Cerebellar cortex (tissue), 1 donor: ENCODE data around the gene LRTM2.

Experiments used
- DNase-seq: peaks from one replicate; pipeline ENCODE4 v3.0.0-alpha.2; 2015; ENCODE audit warnings: low spot score

The LRTM2 gene

DNA sequence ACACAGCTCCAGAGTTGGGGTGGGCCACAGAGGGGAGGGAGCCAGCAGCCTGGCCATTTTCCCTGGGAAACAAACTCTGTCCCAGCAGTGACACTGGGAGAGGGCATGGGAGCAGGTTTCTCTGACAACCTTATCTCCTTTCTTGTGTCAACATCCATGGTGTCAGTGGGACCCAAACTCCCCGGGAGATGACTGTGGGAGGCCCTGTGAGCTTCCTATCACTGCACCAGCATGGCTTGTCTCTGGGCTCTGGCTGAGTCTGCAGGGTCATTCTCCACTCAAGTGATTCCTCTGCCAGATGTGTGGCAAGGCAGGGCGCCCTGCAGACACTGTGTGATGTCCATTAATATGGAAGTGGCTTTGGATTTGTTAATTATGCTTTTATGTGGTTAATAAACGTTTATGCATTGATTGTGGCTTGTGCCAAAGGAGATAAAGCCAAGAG, 10.1 kb downstream of the LRTM2 start:
- DNase-seq = no peak

DNA sequence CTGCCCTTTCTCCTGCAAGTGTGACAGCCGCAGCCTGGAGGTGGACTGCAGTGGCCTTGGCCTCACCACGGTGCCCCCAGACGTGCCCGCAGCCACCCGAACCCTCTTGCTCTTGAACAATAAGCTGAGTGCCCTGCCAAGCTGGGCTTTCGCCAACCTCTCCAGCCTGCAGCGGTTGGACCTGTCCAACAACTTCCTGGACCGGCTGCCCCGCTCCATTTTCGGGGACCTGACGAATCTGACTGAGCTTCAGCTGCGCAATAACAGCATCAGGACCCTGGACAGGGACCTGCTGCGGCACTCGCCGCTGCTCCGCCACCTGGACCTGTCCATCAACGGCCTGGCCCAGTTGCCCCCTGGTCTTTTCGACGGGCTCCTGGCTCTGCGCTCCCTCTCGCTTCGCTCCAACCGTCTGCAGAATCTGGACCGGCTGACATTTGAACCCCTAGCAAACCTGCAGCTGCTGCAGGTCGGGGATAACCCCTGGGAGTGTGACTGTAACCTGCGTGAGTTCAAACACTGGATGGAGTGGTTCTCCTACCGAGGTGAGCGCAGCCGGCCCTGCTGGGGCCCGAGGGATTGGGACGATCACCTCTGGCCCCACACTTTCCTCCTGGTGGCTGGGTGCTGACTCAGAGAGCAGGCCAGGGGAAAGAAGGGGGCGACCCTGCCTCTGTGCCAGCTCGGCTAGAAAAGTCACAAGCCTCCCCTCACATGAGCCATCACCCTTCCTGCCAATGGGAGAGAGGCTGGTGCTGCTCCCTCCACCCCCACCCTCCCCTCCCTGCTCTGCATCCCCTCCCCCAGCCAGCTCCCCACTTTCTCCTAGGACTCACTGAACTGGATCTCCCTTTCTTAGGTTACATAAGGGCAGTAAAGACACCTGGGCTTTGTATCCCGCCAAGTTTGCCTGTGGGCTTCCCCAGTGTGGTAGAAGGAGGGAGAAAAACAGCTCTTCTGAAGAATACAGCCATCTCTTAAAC, 10.9 kb downstream of the LRTM2 start:
- no peak for DNase-seq

DNA sequence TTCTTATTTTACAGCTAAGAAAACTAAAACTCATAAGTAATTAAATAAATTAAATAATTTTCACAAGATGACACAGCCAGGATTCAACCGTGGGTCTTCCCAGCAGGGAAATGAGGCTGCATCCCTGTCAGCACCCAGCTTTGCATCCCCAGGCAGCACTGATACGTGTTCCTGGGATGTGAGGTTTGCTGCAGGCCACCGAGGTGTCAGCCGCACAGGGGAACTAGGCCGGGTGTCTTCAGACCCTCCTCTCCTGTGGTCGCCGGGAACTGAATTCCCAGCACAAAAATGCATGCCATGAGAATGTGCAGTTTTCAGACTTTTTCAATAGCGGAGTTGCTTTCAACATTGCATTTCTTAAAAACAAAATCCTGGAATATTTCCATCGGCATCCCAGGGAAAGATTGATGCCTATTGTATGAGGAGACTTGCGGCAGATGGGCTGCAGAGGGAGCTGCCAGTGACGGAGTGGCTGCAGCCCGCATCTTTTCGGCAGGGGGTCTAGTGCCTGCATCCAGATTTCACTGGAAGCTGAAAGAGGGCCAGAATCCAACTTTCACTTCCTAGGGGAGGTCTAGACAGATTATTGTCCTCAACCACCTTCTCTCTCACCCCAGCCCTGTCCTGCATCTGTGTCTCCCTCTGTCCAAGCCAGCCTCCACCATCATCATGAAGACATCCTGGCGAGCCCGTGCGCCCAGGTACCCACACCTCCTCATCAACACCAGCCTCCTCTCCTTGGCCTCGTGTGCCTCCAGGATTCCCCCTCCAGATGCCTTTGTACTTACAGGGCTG, 12.6 kb downstream of the LRTM2 start:
- DNase-seq = no peak

DNA sequence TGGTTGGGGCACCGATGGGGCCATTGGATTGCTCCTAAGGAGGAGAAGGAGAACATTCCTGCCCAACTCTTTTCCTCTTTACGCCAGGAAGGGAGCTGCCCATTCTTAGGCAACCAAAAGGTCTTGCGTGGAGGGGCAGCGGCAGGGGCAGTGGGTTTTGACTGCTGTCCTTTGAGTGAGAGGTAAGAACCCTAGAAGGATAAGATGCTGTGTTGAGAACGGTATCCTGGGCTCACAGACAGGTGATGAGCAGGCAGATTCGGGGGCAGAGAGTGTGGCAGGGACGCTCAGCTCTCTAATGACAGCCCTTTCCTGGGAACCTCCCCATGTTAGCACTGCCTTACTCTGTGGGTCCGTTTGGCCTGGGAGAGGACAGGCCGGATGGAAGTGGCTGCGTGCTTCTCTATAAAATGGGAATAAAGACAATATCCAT, 13.2 kb downstream of the LRTM2 start:
- no peak for DNase-seq

DNA sequence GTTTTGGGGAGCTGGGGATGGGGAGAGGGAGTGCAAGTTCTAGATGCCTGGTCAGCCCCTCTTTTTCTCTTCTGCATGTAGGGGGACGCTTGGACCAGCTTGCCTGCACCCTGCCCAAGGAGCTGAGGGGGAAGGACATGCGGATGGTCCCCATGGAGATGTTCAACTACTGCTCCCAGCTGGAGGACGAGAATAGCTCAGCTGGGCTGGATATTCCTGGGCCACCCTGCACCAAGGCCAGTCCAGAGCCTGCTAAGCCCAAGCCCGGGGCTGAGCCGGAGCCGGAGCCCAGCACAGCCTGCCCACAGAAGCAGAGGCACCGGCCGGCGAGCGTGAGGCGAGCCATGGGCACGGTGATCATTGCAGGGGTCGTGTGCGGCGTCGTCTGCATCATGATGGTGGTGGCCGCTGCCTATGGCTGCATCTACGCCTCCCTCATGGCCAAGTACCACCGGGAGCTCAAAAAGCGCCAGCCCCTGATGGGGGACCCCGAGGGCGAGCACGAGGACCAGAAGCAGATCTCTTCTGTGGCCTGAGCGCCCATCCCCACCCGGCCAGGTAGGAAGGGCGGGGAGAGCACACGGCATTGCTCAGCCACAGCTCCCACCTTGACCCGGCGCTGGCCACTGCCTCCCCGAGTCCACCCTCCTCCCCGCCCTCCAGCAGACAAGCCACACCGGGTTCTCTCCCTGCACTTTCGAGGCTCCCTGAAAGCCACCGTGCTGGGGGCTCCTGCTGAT, 14.0 kb downstream of the LRTM2 start:
- DNase-seq = no peak

DNA sequence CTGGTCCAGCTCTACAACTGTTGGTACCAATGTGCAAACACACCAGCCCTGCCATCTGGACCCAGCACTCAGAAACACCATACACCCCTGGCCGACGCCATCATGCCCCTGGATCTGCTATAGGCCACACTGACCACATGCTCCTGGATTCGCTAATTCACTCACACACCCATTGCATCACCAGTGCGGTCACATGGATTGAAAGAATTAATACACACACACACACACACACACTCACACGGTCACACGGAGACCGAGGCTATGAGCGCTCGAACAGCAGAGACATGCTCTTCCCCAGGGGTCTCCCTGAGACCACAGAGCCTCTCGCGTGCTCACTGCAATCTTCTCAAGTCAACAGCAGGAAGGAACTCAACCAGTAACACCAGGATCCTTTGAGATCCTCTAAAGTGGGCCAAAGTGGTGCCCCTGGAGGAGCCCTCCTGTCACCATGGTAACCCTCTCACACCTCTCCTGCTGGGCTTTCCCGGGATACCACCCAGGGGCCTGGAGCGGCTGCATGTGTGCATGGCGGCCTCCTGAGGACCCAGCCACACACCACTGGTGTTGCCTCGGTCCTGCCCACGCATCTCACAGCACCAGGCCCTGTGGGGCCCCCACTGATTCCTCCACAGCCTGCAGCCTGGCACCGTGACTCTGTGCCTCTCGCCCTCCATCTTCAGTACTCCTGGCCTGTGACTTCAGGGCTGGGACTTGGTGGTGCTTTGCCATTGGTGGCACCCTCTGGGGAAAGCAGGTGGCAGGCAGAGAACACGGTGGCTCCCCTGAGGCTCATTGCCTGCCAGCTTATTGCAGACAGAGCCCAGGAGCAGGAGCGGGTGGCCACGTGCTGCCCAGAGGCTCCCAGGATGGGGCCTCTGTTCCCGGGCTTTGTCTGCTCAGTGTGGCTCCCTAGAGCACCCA, 15.1 kb downstream of the LRTM2 start:
- DNase-seq = no peak

DNA sequence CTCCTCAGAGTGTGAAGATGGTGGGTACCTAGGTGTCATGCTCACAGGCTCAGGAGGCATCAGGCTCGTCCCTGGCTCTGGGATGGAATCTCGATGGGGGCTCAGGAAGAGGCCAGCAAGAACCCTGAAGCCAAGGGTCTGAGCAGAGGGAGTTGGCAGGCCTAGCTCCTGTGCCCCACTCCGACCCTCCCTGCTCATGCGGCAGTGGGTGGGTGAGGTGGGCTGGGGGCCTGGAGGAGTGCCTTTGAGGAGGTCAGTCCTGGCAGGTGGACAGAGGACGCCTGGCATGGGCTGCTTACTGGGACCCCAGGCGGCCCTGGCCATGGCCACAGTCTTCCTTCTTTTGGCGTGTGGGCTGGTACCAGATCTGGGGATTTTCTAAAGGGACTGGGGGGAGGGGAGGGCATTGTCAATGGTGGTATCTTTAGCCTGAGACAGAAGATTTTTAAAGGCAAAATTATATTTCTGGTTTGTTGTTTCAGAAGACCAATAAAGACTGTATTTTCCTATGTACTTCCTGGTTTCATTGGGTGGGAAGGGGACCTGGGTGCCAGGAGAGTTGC, 16.0 kb downstream of the LRTM2 start:
- no peak for DNase-seq

DNA sequence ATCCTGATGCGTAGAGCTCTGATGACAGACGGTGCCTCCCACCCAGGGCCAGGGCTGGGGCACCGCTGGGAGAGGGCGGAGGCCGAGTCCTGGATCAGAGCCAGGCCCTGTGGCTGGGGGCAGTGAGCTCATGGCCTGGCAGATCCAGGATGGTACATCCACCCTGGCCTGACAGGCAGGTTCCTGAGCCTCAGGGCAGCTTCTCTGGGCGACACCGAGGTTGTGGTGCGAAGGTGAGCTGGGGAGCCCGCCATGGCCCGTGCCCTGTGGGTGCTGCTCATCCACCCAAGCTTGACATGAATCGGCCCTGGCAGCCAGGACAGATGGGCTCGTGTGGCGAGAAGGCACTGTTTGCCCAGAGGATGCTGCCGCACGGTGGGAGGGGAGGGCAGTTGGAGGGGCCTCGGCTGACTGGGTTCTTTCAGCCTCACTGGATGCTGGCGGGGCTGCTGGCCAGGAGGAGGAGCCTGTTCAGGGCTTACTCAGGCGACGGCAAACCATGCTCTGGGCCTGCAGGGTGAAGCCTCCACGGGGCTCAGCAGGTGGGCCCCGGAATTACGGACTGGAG, 16.6 kb downstream of the LRTM2 start:
- DNase-seq = peak; percentile 76

DNA sequence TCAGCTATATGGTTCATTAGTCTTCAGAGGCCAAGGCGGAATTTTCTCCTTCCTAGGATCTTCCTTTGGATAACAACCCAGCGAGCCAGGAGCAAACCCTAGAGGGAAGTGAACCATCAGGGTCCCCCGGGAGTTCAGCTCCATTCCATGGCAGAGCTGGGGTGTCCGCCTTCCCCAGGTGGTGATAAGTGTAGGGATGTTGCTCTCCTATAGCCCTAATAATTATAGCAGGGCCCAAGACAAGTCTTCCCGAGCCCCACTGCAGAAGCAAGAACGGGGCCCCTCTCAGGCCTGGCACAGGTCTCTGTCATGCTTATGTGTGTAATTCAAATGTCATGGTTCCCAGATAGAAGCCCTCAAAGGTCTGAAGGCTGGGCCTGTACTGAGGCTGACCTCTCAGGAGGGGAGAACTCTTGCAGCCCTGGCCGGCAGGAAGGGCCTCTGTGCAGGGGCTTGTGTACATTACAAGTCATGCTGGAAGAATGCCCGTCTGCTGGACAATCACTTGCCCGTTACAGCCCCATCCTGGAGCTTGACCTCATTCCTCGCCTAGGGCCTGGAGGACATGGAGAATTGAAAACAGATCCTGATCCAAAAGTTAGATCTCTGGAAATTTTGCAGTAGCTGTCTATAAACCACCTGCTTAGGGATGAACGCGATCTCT, 17.3 kb downstream of the LRTM2 start:
- peak; percentile 22 for DNase-seq

DNA sequence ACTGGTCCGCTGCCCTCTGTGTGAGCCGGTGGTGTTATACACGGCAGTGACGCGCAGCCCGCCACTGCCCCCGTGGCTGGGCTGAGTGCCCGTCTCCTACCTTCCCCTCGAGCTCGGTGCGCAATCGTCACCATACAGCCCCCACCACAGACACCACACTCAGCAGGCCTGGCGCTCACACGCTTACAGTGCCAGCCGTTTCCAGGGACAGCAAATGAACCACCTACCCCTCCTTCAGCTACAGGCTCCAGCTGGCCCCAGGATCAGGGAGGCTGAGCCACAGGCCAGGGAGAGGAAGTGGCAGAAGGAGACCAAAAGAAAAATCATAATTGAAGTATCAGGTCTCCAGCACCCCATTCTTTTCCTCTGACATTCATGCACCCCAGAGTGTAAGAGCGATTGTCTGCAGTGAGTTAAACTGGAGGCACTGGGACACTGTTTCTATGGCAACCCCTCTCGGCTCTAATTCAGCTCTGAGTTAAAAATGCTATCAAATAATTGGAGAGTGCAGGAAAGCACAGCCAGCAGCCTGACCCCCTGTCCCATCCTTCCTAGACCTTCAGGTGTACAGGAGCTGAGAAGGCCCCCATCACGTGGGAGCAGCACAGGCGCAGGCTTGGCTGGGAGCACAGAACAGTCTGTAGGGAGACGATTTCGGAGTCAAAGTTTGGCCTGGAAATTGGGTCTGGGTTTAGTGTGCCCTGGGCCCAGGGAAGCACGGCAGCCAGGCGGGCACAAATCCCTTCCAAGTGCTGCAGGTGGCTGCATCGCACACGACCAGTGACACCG, 18.0 kb downstream of the LRTM2 start:
- peak; percentile 74 for DNase-seq

DNA sequence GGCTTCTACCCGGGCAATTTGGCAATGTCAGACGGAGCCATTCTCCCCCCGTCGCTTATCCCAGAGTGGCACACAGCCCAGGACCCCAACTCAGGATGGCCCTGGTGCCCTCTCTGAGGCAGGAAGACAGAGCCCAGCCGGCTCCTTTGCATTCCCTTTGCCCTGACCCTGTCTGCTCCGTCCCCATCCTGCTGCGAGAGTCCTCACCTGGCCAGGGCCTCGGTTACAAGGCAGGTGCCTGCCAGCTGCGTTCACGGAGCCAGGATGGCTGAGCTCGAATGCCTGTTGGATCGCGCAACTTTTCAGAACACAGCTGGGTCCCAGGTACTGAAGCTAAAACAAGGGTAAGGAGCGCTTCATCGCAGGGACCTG, 18.6 kb downstream of the LRTM2 start:
- DNase-seq = no peak

DNA sequence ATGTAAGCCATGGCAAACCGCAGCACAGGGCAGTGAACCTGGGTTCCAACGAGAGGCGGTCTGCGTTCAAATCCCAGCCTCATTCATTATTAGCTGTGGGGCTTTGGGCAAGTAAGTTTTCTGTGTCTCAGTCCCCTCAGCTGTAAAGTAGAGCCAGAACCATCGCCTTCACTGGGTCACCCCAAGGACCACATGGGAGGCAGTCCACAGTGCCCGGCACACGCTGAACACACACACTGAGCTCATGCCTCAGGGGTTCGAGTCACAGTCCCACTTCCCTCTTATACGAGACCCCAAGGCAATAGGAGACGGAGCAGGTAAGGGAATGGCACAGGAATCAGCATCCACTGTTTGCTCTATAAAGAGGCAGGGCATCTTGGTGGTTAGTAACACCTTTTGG, 19.1 kb downstream of the LRTM2 start:
- DNase-seq = no peak

DNA sequence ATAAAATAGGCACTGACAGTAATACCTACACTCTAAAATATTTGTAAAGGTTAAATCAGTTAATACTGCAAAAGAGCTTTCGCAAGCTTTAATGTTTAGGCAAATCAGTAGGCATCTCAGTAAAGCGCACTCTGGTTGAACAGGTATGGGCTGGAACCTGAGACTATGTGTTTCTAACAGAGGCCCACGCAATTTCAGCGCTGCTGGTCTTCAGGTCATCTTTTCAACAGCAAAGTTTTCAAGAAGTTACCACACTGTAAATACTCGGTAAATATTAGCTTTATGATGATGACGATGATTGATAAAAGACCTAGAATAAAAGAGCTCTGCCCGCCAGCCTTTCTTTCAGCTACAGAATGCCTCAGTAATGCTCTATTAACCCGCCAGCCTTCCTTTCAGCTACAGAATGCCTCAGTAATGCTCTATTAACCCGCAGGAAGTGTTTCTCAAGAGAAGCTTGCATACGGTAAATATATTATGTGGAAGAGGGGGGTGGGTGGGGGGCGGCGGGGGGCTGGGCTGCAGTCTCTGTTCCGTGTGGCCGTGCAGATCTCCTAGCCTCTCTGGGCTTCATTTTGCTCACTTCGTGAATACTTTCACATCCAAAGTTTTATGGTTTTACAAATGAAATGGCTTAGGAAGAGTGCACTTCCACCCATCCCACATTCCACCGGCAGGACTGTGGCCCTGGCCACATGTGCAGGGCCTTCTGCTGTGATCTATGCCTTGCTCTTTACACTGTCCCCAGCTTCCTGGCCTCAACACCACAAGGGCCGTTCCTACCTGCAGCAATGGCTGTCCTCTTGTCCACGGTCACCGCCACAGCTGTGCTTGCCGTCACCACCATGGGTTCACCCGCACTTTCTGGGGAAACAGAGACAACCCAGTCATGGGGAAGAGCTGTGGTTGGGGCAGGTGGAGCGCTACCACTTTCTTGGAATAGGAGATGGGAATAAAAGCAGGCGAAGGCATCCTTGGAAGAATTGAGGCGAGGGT, 19.9 kb downstream of the LRTM2 start:
- no peak for DNase-seq

DNA sequence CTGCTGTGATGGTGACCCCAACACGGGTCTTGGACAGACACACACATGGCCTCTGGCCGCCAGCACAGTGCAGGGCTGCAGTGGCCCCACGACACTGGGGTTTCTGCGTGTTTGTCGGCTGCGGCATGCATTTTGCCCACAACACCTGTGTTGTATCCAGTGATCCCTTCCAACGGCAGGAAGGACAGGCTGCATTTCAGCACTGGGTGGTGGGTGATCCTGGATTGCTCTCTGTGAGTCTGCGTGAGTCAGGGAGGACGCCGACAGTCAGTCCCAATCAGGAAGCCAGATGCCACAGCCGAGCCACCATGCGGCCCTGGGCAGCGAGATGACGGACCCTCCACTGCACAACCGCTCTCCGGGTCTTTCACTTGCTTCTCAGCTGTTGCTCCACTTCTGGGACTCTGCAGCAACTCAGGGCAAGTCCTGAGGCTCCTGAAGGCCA, 20.6 kb downstream of the LRTM2 start:
- no peak for DNase-seq

DNA sequence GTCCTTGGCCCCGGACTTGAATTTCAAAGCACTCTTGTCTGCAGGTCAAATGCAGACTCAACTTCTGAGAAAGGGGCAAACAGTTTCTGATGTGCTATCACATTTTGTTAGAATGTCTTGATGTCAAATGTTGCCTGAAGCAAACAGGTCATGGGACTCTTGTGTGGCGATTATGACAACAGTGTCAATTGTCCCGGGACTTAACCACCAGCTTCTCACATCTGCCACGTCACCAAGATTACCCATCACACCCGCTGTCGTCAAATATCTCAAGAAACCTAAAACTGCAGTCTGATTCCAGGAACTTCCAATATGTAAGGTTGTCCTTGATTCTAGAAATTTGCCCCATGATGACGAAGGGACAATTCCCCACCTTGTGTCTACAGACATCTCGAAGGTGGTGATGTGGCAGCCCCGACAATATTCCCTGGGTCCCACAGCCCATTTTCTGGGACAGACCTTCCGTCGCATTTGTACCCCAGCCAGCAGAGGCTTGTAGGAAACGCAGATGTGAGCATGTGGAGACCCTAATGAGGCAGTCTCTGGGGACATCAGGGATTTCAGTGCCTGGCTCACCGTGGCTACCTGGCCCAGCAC, 21.3 kb downstream of the LRTM2 start:
- DNase-seq = no peak

DNA sequence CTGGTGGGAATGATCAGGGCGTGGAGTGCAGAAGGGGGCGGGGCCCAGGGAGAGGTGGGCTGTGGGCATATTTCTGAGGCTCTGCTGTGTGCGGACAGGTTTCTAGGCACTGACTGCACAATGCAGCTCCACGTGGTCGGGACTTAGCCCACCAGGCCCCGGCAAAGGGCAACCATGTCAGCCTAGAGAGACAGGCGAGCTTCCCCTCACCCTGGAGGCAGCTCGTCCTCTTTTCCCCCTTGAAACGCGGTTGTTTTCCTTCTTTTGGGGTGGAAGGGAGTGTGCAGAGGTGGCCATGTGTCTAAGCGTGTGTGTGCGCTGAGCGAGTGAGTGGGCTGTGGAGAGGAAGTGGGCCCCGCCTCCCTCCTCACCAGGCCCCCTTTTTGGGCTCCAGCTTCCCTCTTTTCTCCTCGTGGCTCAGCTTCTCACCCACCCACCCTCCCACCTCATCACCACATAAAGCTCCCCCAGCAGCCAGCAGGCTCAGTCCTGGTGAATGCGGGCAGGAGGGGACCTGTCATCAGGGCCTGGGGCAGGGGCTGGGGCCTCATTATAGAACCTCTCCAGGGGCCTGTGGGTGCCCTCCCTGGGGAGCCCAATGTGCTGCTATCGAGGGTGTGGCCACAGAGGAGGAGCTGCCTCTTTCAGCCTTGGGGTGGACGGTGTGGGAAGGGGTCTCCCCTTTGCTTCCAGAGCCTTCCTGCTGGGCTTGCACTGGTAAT, 22.0 kb downstream of the LRTM2 start:
- no peak for DNase-seq
